ENCODE data around the gene RBM46.
"Not testable (repeated sequence)": the region's sequence is repeated elsewhere in the genome, so short reads cannot be mapped to it uniquely, and the experiment has no call there.

RBM46 gene

GRCh38 chr4:154836513-154836912 is 55.4 kb downstream of the RBM46 start:
- DNase-seq (ENCODE audit: low spot score), result no peak

GRCh38 chr4:154838155-154838554 is 57.1 kb downstream of the RBM46 start:
- DNase-seq (ENCODE audit: low spot score), result no peak

- DNase-seq (ENCODE audit: low spot score), result no peak
Observed at GRCh38 chr4:154838694-154839093, 57.6 kb downstream of the RBM46 start.

DNA sequence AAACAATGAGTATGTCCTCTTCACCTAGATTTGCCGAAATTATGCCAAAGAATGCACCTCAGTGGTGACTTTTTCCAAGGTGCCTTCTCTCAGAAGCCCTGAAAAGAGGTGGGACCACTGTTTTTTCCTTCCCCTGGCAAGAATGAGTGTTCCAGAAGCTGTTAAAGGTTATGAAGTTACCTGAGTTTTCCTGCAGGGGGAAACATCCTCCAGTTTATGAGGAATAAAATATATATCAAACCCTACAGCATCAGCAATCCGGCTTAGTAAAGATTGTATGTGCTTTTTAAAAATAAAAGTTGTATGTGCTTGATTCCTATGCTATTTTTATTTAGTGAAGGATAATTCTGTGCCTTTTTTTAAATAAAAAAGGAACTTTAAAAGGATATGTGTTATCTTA is 73.3 kb downstream of the RBM46 start:
- DNase-seq (ENCODE audit: low spot score), result no peak

DNA sequence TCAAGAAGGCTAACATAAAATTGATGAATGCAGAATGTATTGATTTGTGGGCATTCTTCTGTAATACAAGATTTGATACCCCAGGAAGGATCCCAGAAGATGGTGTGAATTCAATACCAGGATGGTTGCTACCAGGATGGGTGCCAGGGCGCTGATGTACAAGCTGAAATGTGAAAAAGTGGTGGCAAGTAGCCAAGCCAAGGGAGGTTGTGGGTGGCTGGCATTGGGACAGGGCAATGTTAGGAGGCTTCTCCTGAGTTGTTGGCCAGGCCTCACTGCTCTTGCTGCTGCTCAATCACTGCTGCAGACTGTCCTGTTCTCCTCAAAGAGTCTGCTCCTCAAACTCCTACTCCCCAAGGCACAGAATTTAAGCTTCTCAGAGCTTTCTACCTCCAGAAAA is 77.1 kb downstream of the RBM46 start:
- DNase-seq (ENCODE audit: low spot score), result no peak

DNA sequence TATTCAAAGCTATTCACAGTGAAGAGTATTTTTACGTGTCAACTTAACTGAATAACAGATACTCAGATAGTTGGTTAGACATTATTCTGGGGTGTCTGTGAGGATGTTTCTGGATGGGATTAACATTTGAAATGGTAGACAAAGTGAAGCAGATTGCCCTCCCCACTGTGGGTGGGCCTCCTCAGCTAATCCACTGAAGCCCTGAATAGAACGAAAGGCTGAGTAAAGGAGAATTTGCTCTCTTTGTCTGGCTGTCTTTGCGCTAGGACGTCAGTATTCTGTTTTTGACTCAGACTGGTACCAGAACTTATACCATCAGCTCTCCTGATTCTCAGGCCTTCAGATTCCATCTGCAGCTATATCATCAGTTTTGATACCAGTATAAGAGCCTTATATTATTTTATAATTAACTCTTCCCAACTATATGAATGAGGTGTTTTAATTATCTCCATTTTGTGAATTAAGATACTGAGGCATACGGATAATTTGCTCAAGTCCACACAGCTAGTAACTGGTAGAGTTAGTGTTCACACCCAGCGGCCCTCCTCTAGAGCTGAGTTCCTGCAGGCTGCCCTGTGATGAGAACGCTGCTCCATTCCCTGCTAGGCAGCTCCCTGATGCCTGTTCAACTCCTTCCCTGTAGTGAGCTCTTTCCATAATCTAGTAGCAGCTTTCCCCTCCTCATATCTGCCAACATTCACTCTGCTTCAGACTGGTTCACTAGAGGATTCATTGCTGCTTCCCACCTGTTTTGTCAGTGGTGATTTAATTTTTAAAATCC is 87.5 kb downstream of the RBM46 start:
- peak; percentile 54 for DNase-seq (ENCODE audit: low spot score)

GRCh38 chr4:154869301-154869700 is 88.2 kb downstream of the RBM46 start:
- DNase-seq (ENCODE audit: low spot score), result no peak

DNA sequence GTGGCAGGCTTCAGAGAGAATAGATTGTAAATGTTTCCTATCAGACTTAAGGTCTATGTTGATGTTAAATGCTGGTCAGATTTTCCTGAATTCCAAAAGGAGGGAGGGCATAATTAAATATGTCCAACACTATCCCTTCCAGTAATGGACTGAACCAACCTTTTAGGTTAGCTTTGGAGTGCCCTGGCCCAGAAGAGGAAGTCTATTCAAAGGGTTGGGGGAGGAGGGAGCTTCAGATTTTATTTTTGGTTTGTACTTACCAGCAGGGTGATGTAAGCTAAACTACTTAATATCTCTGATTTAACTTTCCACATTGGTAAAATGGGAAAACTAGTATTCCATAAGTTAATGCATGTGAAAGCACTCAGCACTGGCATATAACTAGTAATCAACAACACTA is 91.1 kb downstream of the RBM46 start:
- DNase-seq (ENCODE audit: low spot score), result no peak

DNA sequence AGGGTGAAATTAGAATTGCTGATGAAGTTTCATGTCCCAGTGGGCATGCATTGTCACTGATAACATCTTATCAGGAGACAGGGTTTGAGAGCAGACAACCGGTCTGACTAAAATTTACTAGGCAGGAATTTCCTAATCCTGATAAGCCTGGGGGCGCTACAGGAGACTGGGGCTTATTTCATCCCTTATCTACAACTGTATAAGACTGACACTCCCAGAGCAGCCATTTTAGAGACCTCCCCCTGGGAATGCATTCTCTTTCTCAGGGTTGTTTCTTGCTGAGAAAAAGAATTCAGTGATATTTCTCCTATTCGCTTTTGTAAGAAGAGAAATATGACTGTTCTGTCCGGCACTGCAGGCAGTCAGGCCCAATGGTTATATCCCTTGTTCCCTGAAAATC is 93.0 kb downstream of the RBM46 start:
- not testable (repeated sequence) for DNase-seq (ENCODE audit: low spot score)

- DNase-seq (ENCODE audit: low spot score), result no peak
Observed at GRCh38 chr4:154877110-154877760, 96.2 kb downstream of the RBM46 start.

Measured in ecto neural progenitor cell (in vitro differentiated cells).